Gastroesophageal sphincter (tissue), 4 donors: ENCODE measurements around the gene PPM1H. TPM values are rescaled to one million over a fixed set of nuclear protein-coding genes. Genes with fewer than 3 reads are reported as not detected.

ENCODE experiments used
- ATAC-seq: fragments of 150-250 bp; one replicate; pipeline ENCODE4 v1.9.1; 2016; ENCODE audit warnings: mild to moderate bottlenecking, moderate library complexity
- H3K27ac ChIP-seq, 4 donors: fragments of 200-600 bp; sonication (generic) in 3 of 4; 1 replicate in 3 of 4; 2 replicates in 1 of 4; pipeline ENCODE4 v1.5.1; 2016 to 2019
- H3K27me3 ChIP-seq: fragments of 200-600 bp; sonication (generic); one replicate; pipeline ENCODE4 v1.5.1; 2019
- H3K36me3 ChIP-seq, 2 donors: fragments of 200-600 bp; sonication (generic); one replicate each; pipeline ENCODE4 v1.5.1; 2019; ENCODE audit warnings: control low read depth in 1 of 2
- H3K4me1 ChIP-seq, 3 donors: fragments of 200-600 bp; sonication (generic); 1 replicate in 2 of 3; 2 replicates in 1 of 3; pipeline ENCODE4 v1.5.1; 2016 to 2019; ENCODE audit warnings: control low read depth in 2 of 3
- H3K4me3 ChIP-seq, 2 donors: fragments of 200-600 bp; sonication (generic); one replicate each; pipeline ENCODE4 v1.5.1; 2019; ENCODE audit warnings: mild to moderate bottlenecking in 1 of 2, moderate library complexity in 1 of 2
- H3K9me3 ChIP-seq, 3 donors: fragments of 200-600 bp; sonication (generic); one replicate each; pipeline ENCODE4 v1.5.1; 2017 to 2019; ENCODE audit warnings: control low read depth in 2 of 3
- CTCF ChIP-seq, 4 experiments: fragments of 200-600 bp in 2 of 4; fragments of 450-650 bp in 2 of 4; sonication (generic) in 1 of 4; IDR thresholded peaks; one replicate each; pipeline ENCODE4 v1.5.1; 2017 to 2019; ENCODE audit warnings: antibody characterized with exemption in 4 of 4, mild to moderate bottlenecking in 2 of 4, moderate library complexity in 2 of 4
- EP300 ChIP-seq: sonication (generic); formaldehyde crosslinking; IDR thresholded peaks from one replicate; pipeline ENCODE4 v1.6.1; 2017; ENCODE audit warnings: antibody characterized with exemption, mild to moderate bottlenecking
- POLR2A ChIP-seq, 2 donors: fragments of 450-650 bp; IDR thresholded peaks; one replicate each; pipeline ENCODE4 v1.6.1; 2017; ENCODE audit warnings: antibody characterized with exemption in 2 of 2, mild to moderate bottlenecking in 2 of 2, moderate library complexity in 1 of 2
- POLR2AphosphoS5 ChIP-seq: sonication (generic); formaldehyde crosslinking; IDR thresholded peaks from one replicate; pipeline ENCODE4 v1.6.1; 2017; ENCODE audit warnings: antibody characterized with exemption
- WGBS, 2 donors: methylation state at CpG; one replicate each; pipeline ENCODE4 v1.1.5; 2018; ENCODE audit warnings: low coverage in 1 of 2; 5-methylcytosine and 5-hydroxymethylcytosine counted together
- total RNA-seq, 4 donors: library from RNA; depleted of rRNA; stranded (reverse); fragments of >200 nt; gene quantifications; one replicate each; pipeline ENCODE4 v1.1.0, GENCODE V29; 2016

Gene PPM1H
- total RNA-seq, 4 donors from 2014 or later = 1.3 to 1.9 (median 1.6) TPM

DNA sequence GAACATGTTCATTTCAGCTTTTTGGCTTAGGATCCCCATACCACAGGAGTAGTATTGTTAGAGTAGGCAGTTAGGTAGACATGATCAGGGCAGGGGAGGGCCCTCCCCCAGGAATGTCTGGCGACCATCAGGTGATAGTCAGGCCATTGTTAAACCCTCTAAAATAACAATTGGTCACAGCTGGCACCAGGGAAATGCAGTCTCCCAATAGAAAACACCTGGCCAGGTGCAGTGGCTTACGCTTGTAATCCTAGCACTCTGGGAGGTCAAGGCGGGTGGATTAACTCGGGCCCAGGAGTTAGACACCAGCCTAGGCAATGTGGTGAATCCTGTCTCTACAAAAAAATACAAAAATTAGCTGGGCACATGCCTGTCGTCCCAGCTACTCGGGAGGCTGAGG, 281.2 kb downstream of the PPM1H start:
- no peaks in the 10 kb centered on the region for H3K4me1 ChIP-seq
- no CpG with 5 or more reads among the region's 6 CpGs for WGBS, 2 donors
- H3K36me3 ChIP-seq = no peaks in the 10 kb centered on the region
- H3K27me3 ChIP-seq = no peaks in the 10 kb centered on the region
- H3K4me3 ChIP-seq = no peak overlapping the region
- TF ChIP-seq POLR2A (IDR thresholded peaks at IDR 0.05) (no peak), CTCF (IDR thresholded peaks at IDR 0.05) (no peak), EP300 (no peak), POLR2AphosphoS5 (no peak)
- no peak overlapping the region for H3K27ac ChIP-seq
- no peak for ATAC-seq
- no peaks in the 10 kb centered on the region for H3K9me3 ChIP-seq

GRCh38 chr12:62653304-62653703, 281.6 kb downstream of the PPM1H start:
- H3K9me3 ChIP-seq = no peaks in the 10 kb centered on the region
- no peaks in the 10 kb centered on the region for H3K36me3 ChIP-seq
- H3K4me1 ChIP-seq = no peaks in the 10 kb centered on the region
- H3K27me3 ChIP-seq = no peaks in the 10 kb centered on the region
- no peak for ATAC-seq
- TF ChIP-seq POLR2A (IDR thresholded peaks at IDR 0.05) = no peak
- TF ChIP-seq POLR2AphosphoS5 = no peak
- no peak for TF ChIP-seq EP300
- TF ChIP-seq CTCF (IDR thresholded peaks at IDR 0.05) = no peak
- no peak overlapping the region for H3K4me3 ChIP-seq
- H3K27ac ChIP-seq = no peak overlapping the region
- WGBS, 2 donors = 71 to 100% methylated on average over 1 to 3 of the region's 3 CpGs

DNA sequence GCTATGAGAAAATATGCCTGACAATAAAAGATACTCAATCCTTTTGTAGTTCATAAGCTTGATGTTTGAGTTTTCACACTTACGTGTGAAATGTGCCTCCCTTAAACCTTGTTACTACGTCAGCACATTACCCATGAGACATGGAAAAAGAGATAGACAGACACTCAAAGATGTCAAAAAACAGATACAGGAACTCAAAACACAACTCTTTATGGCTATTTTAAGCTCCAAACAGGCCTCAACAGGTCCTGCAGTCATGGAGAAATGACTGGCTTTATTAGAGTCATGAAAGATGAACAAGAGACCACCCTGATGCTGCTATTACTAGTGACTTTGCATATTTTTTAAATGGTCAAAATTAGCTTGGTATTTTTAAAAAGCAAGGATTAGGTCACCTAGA, 283.8 kb downstream of the PPM1H start:
- no peaks in the 10 kb centered on the region for H3K36me3 ChIP-seq
- no peak overlapping the region for H3K4me3 ChIP-seq
- WGBS, 2 donors = 71 to 100% methylated on average over 1 to 2 of the region's 2 CpGs
- ATAC-seq = no peak
- TF ChIP-seq POLR2A (IDR thresholded peaks at IDR 0.05) (no peak), EP300 (no peak), CTCF (IDR thresholded peaks at IDR 0.05) (no peak), POLR2AphosphoS5 (no peak)
- H3K27me3 ChIP-seq = no peaks in the 10 kb centered on the region
- no peak overlapping the region for H3K27ac ChIP-seq
- H3K9me3 ChIP-seq = no peaks in the 10 kb centered on the region
- peaks cover 0 to 8% (median 0%) of the 10 kb centered on the region in 3 donors for H3K4me1 ChIP-seq

DNA sequence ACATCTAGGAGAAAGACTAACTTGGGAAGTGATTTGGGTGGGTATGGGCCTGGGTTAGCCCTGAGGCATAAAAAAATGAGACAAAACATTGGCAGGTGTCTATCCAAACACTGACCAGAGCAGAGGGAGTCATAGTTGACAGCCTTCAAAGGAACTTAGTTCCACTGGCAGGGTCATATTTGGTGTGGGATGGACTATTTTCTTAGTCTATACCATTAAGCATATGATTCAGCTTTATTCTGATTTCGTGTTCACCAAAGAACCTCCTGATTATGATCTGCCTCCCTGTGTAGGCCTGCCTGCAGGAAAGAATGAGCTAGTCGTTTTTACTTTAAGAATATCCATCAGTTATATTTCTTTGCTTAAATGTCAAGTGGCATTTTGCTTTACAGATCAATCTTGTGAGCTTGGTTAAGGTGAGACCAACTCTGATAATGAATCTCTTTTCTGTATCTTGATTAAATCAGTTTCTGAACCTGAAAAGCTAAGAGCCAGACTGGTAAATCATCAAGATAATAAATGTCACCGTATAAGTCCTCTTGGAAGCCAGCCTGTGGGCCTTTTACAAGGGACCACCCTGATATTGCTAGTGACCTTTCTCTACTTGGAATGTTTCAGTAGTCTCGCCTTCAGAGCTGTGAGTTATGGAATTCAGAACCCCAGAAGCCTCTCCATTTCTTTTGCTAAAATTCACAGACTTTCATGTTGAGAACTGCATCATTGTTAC, 285.4 kb downstream of the PPM1H start:
- ATAC-seq = no peak
- no peak overlapping the region for H3K4me3 ChIP-seq
- no peaks in the 10 kb centered on the region for H3K9me3 ChIP-seq
- WGBS, 2 donors = 49 to 62% methylated on average over 3 to 4 of the region's 4 CpGs
- no peak overlapping the region for H3K27ac ChIP-seq
- peaks cover 0 to 8% (median 0%) of the 10 kb centered on the region in 3 donors for H3K4me1 ChIP-seq
- no peaks in the 10 kb centered on the region for H3K27me3 ChIP-seq
- no peaks in the 10 kb centered on the region for H3K36me3 ChIP-seq
- no peak for TF ChIP-seq CTCF (IDR thresholded peaks at IDR 0.05)
- no peak for TF ChIP-seq EP300
- TF ChIP-seq POLR2AphosphoS5 = no peak
- TF ChIP-seq POLR2A (IDR thresholded peaks at IDR 0.05) = no peak

DNA sequence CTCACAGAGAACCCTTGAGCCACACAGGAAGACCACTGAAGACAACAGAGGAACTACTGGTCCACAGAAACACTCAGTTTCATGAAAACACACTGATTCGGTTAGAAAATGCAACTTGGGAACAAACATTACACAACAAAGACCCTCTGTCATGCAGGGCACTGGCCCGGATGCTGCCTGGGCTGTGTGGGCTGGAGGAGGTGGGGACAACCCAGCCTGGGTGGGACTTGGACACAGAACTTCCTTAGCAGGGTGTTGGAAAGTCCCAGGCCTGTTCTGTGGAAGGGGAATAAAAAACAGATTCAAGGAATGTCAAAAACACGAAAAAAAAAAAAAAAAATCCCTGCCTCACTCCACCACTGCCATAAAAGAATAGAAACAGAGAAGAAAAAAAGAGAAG, 287.4 kb downstream of the PPM1H start:
- no peak for TF ChIP-seq CTCF (IDR thresholded peaks at IDR 0.05)
- WGBS, 2 donors = 12% methylated on average over 3 of the region's 3 CpGs; no CpG with 5 or more reads in 1 of the 2 donors
- Histone ChIP-seq H3K4me3 (no peak overlapping the region), H3K4me1 (peaks cover 0 to 8% (median 0%) of the 10 kb centered on the region in 3 donors), H3K9me3 (no peaks in the 10 kb centered on the region), H3K36me3 (no peaks in the 10 kb centered on the region), H3K27ac (peak overlapping the region in 2 of 4 donors; percentile 4 to 47), H3K27me3 (no peaks in the 10 kb centered on the region)
- ATAC-seq = peak; percentile 81
